Suprapubic skin (tissue), 4 donors: ENCODE results near the gene LTV1. TPM values are rescaled to one million over a fixed set of nuclear protein-coding genes. Genes with fewer than 3 reads are reported as not detected.
A peak's percentile ranks its signal among the peaks of the same experiment; 100 is the strongest.

Source experiments
- DNase-seq, 2 donors: peaks; one replicate each; pipeline ENCODE4 v3.0.0-alpha.2; 2019; ENCODE audit warnings: low spot score in 2 of 2
- H3K27ac ChIP-seq: fragments of 200-600 bp; sonication (generic); one replicate; pipeline ENCODE4 v1.5.1; 2019
- H3K27me3 ChIP-seq: fragments of 200-600 bp; sonication (generic); one replicate; pipeline ENCODE4 v1.5.1; 2019
- H3K36me3 ChIP-seq: fragments of 200-600 bp; sonication (generic); one replicate; pipeline ENCODE4 v1.5.1; 2019
- H3K4me1 ChIP-seq: fragments of 200-600 bp; sonication (generic); one replicate; pipeline ENCODE4 v1.5.1; 2019
- H3K4me3 ChIP-seq: fragments of 200-600 bp; sonication (generic); one replicate; pipeline ENCODE4 v1.5.1; 2019; ENCODE audit warnings: mild to moderate bottlenecking
- H3K9me3 ChIP-seq: fragments of 200-600 bp; sonication (generic); one replicate; pipeline ENCODE4 v1.5.1; 2019
- EP300 ChIP-seq: sonication (generic); formaldehyde crosslinking; IDR thresholded peaks from one replicate; pipeline ENCODE4 v1.6.1; 2017; ENCODE audit warnings: antibody characterized with exemption
- POLR2A ChIP-seq, 2 donors: fragments of 450-650 bp; IDR thresholded peaks; one replicate each; pipeline ENCODE4 v1.6.1; 2017; ENCODE audit warnings: antibody characterized with exemption in 2 of 2, mild to moderate bottlenecking in 2 of 2, moderate library complexity in 2 of 2
- POLR2AphosphoS5 ChIP-seq, 3 donors: sonication (generic); formaldehyde crosslinking; IDR thresholded peaks; one replicate each; pipeline ENCODE4 v1.6.1; 2017; ENCODE audit warnings: antibody characterized with exemption in 3 of 3
- WGBS: methylation state at CpG from one replicate; pipeline ENCODE4 v1.1.5; 2018; 5-methylcytosine and 5-hydroxymethylcytosine counted together
- total RNA-seq, 4 donors: library from RNA; depleted of rRNA; stranded (reverse); fragments of >200 nt; gene quantifications; one replicate each; pipeline ENCODE4 v1.1.0, GENCODE V29; 2016
- TF ChIP-seq, protein P1 (sequence below), 2 donors: fragments of 200-600 bp in 1 of 2; fragments of 450-650 bp in 1 of 2; sonication (generic) in 1 of 2; IDR thresholded peaks; one replicate each; pipeline ENCODE4 v1.5.1; 2016 to 2019; ENCODE audit warnings: antibody characterized with exemption in 2 of 2, mild to moderate bottlenecking in 1 of 2, moderate library complexity in 1 of 2

LTV1 gene
- total RNA-seq, 4 donors from 2014 or later, result 18.1 to 23.9 (median 20.3) TPM

DNA sequence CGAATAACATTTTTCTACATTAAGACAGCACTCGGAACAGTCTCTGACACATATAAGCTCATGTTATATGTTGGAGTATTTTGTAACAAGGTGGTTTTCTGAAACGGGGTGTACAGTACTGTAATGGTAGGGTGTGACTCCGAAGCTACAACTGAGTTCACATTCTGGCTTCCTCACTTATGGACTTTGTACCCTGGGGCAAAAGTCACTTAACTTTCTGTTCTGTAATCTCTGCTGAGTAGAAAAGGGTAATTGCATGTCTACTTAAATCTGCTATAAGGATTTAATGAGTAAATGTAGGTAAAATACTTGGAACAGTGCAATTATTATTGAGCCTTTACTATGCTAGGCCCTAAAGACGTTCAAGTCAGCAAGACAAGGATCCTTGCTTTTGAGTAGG is 4.7 kb upstream of the LTV1 start:
- WGBS, result 63% methylated on average over 5 of the region's 5 CpGs
- Histone ChIP-seq H3K27ac (no peak overlapping the region), H3K27me3 (no peaks in the 10 kb centered on the region), H3K9me3 (no peaks in the 10 kb centered on the region), H3K36me3 (no peaks in the 10 kb centered on the region), H3K4me3 (no peak overlapping the region), H3K4me1 (no peaks in the 10 kb centered on the region)
- DNase-seq, result no peak
- no peak for TF ChIP-seq EP300
- TF ChIP-seq, protein P1, sequence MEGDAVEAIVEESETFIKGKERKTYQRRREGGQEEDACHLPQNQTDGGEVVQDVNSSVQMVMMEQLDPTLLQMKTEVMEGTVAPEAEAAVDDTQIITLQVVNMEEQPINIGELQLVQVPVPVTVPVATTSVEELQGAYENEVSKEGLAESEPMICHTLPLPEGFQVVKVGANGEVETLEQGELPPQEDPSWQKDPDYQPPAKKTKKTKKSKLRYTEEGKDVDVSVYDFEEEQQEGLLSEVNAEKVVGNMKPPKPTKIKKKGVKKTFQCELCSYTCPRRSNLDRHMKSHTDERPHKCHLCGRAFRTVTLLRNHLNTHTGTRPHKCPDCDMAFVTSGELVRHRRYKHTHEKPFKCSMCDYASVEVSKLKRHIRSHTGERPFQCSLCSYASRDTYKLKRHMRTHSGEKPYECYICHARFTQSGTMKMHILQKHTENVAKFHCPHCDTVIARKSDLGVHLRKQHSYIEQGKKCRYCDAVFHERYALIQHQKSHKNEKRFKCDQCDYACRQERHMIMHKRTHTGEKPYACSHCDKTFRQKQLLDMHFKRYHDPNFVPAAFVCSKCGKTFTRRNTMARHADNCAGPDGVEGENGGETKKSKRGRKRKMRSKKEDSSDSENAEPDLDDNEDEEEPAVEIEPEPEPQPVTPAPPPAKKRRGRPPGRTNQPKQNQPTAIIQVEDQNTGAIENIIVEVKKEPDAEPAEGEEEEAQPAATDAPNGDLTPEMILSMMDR (IDR thresholded peaks at IDR 0.05), result no peak
- no peak for TF ChIP-seq POLR2AphosphoS5 (IDR thresholded peaks at IDR 0.05)
- TF ChIP-seq POLR2A (IDR thresholded peaks at IDR 0.05), result no peak

DNA sequence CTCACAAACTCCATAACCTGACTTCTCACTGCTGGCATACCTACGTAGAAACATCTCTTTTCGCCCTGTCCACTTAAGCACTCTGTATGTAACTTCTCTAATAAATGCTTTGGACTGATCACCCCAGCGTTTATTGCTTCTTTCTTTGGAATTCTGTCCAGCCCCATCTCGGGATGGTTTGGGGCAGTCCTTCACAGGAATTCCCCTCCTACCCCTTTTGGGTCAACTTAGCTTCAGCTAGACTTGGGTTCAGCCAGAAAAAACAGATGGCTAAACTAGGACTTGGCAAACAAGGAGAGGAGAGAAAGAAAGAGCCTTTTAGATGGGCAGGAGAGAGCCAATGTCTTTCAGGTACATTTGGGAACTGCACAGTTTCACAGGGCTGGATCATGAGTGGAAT is 3.9 kb upstream of the LTV1 start:
- WGBS, result 77% methylated on average over 4 of the region's 4 CpGs
- Histone ChIP-seq H3K9me3 (no peaks in the 10 kb centered on the region), H3K27ac (no peak overlapping the region), H3K4me3 (no peak overlapping the region), H3K4me1 (peaks cover 7% of the 10 kb centered on the region), H3K27me3 (no peaks in the 10 kb centered on the region), H3K36me3 (no peaks in the 10 kb centered on the region)
- TF ChIP-seq POLR2AphosphoS5 (IDR thresholded peaks at IDR 0.05) (no peak), EP300 (no peak), POLR2A (IDR thresholded peaks at IDR 0.05) (no peak)
- TF ChIP-seq, protein P1 (IDR thresholded peaks at IDR 0.05), result no peak
- DNase-seq, result no peak

DNA sequence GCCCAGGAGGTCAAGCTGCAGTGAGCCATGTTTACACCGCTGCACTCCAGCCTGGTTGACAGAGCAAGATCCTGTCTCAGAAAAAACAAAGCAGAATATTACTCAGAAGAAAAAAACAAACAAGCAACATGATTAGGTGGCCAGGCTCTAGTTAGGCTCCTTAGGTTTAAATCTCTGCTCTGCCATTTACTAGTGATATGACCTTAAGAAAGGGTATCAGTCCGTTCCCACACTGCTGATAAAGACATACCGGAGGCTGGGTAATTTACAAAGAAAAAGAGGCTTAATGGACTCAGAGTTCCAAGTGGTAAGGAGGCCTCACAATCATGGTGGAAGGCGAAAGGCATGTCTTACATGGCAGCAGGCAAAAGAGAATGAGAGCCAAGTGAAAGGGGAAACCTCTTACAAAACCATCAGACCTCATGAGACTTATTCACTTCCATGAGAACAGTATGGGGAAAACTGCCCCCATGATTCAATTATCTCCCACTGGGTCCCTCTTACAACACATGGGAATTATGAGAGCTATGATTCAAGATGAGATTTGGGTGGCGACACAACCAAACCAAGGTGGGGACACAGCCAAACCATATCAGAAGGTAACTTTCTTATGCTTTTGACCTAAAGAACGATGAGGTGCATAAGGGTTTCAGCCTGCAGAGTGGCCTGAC is 2.4 kb upstream of the LTV1 start:
- Histone ChIP-seq H3K27ac (no peak overlapping the region), H3K4me3 (no peak overlapping the region), H3K9me3 (no peaks in the 10 kb centered on the region), H3K36me3 (peaks cover 4% of the 10 kb centered on the region), H3K4me1 (peaks cover 11% of the 10 kb centered on the region), H3K27me3 (no peaks in the 10 kb centered on the region)
- no peak for DNase-seq
- TF ChIP-seq, protein P1 (IDR thresholded peaks at IDR 0.05), result no peak
- TF ChIP-seq EP300 (no peak), POLR2A (IDR thresholded peaks at IDR 0.05) (no peak), POLR2AphosphoS5 (IDR thresholded peaks at IDR 0.05) (no peak)
- WGBS, result 94% methylated on average over 6 of the region's 6 CpGs

DNA sequence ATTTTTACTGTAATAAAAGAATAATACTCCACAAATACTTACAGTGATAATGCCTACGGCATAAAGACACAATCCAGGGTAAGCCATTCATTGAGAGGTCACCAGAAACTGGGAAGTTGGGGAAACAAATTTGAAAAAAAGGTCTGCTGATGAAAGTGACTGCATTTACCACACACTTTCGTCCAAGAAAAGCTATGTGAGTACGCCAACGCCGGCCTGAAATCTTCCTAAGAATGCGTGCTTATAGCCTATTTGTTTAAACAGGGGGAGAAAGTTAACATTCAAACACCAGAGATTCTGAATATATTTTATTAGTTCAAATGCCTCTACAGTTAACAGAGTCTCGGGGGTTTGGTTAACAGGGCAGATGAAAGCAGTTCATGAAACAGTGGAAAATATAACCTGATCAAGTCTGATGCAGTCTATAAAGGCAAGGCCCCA is 657 bp upstream of the LTV1 start:
- WGBS, result 35% methylated on average over 7 of the region's 7 CpGs
- Histone ChIP-seq H3K9me3 (no peaks in the 10 kb centered on the region), H3K4me3 (peak overlapping the region; percentile 90), H3K27ac (peak overlapping the region; percentile 94), H3K4me1 (peaks cover 11% of the 10 kb centered on the region), H3K27me3 (no peaks in the 10 kb centered on the region), H3K36me3 (peaks cover 21% of the 10 kb centered on the region)
- DNase-seq, result no peak
- TF ChIP-seq EP300, result no peak
- no peak for TF ChIP-seq POLR2A (IDR thresholded peaks at IDR 0.05)
- TF ChIP-seq, protein P1 (IDR thresholded peaks at IDR 0.05), result no peak
- TF ChIP-seq POLR2AphosphoS5 (IDR thresholded peaks at IDR 0.05), result no peak

DNA sequence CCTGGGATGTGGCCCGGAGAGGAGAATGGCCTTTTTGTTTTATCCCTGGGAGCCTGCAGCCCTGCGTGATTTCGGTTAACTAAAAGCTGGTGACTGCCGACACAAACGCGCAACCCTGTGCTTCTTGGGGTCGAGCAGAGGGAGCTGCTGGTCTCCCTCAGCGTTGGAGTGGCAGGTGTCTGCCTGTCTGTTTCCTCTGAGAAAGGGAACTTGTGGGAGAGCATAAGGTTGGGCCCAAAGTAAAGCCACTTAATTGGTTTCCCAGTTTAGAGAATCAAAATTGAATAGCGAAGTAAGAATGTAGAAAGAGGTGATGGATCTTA is 500 bp downstream of the LTV1 start:
- Histone ChIP-seq H3K4me1 (peaks cover 11% of the 10 kb centered on the region), H3K4me3 (peak overlapping the region; percentile 90), H3K27ac (peak overlapping the region; percentile 94), H3K9me3 (no peaks in the 10 kb centered on the region), H3K27me3 (no peaks in the 10 kb centered on the region), H3K36me3 (peaks cover 32% of the 10 kb centered on the region)
- TF ChIP-seq EP300, result no peak
- TF ChIP-seq, protein P1 (IDR thresholded peaks at IDR 0.05), result no peak
- no peak for TF ChIP-seq POLR2AphosphoS5 (IDR thresholded peaks at IDR 0.05)
- no peak for TF ChIP-seq POLR2A (IDR thresholded peaks at IDR 0.05)
- WGBS, result 0% methylated on average over 8 of the region's 9 CpGs
- DNase-seq, result no peak
